B cell (primary cell): Measurements from ENCODE around the gene VEGFA. TPM values are rescaled to one million over a fixed set of nuclear protein-coding genes. Genes with fewer than 3 reads are reported as not detected.

Source experiments
- ATAC-seq: fragments of 200-7000 bp; cut with Tn5 transposase; one replicate; pipeline ENCODE4 v1.10.0; 2021; ENCODE audit warnings: low read depth, mild to moderate bottlenecking, moderate number of reproducible peaks, moderate library complexity
- CTCF ChIA-PET: fragments of 350-600 bp; sonication (Branson Sonifier 250); formaldehyde crosslinking; loops from one replicate; lab custom pipeline; 2021; ENCODE audit warnings: antibody characterized with exemption, inconsistent platforms; lab: Charles Lee
- POLR2A ChIA-PET: fragments of 350-600 bp; sonication (Branson Sonifier 250); formaldehyde crosslinking; loops from one replicate; lab custom pipeline; 2021; ENCODE audit warnings: antibody characterized with exemption; lab: Charles Lee
- DNase-seq: peaks from one replicate; pipeline ENCODE4 v3.0.0; 2013
- H2AFZ ChIP-seq: 2 replicates; pipeline ENCODE4 v1.6.1; 2012; ENCODE audit warnings: mild to moderate bottlenecking, low read depth, low read length; ENCODE audit not compliant: insufficient read depth, poor library complexity, severe bottlenecking
- H3K27ac ChIP-seq, 2 donors: 1 replicate in 1 of 2; 2 replicates in 1 of 2; pipeline ENCODE4 v1.5.1; 2012 to 2013; ENCODE audit warnings: low read length in 2 of 2, mild to moderate bottlenecking in 2 of 2, moderate library complexity in 1 of 2
- H3K27me3 ChIP-seq, 4 experiments: fragments of 200-600 bp in 1 of 4; sonication (generic) in 1 of 4; replicated peaks in 1 of 4; 1 replicate in 2 of 4; 2 replicates in 2 of 4; pipeline versions ENCODE4 v1.6.1 to v1.7.0; 2013 to 2016; ENCODE audit warnings: low read length in 3 of 4, mild to moderate bottlenecking in 2 of 4, mixed read lengths in 1 of 4, moderate library complexity in 1 of 4; ENCODE audit not compliant: insufficient read depth in 4 of 4, control insufficient read depth in 3 of 4; ENCODE audit errors: control extremely low read depth in 1 of 4
- H3K36me3 ChIP-seq, 2 experiments: replicated peaks in 1 of 2; 1 replicate in 1 of 2; 2 replicates in 1 of 2; pipeline versions ENCODE4 v1.6.1 to v1.7.1; 2013; ENCODE audit warnings: low read length in 1 of 2; ENCODE audit not compliant: insufficient read depth in 2 of 2, control insufficient read depth in 1 of 2; ENCODE audit errors: control extremely low read depth in 1 of 2, extremely low read depth in 1 of 2
- H3K4me1 ChIP-seq, 2 donors: fragments of 200-600 bp in 1 of 2; sonication (generic) in 1 of 2; 1 replicate in 1 of 2; 2 replicates in 1 of 2; pipeline versions ENCODE4 v1.5.1 to v1.6.1; 2013 to 2017; ENCODE audit warnings: low read length in 2 of 2; ENCODE audit not compliant: control insufficient read depth in 2 of 2, insufficient read depth in 2 of 2
- H3K4me2 ChIP-seq: replicated peaks from 2 replicates; pipeline ENCODE3; 2012; ENCODE audit warnings: mild to moderate bottlenecking, low read depth, low read length; ENCODE audit not compliant: poor library complexity, severe bottlenecking
- H3K4me3 ChIP-seq, 5 experiments: fragments of 200-600 bp in 1 of 5; sonication (generic) in 1 of 5; 1 replicate in 3 of 5; 2 replicates in 2 of 5; pipeline versions ENCODE4 v1.5.1 to v1.7.0; 2011 to 2016; ENCODE audit warnings: low read length in 4 of 5, mild to moderate bottlenecking in 4 of 5, low read depth in 2 of 5, control low read depth in 1 of 5, moderate library complexity in 1 of 5; ENCODE audit not compliant: insufficient read depth in 1 of 5; ENCODE audit errors: control extremely low read depth in 1 of 5, extremely low read depth in 1 of 5
- H3K79me2 ChIP-seq: fragments of 200-600 bp; sonication (generic); one replicate; pipeline ENCODE4 v1.6.0; 2016; ENCODE audit warnings: low read length; ENCODE audit not compliant: control insufficient read depth, insufficient read depth
- H3K9ac ChIP-seq: fragments of 200-600 bp; sonication (generic); 2 replicates; pipeline ENCODE4 v1.6.1; 2017; ENCODE audit warnings: mild to moderate bottlenecking, low read length, moderate library complexity
- H3K9me3 ChIP-seq, 3 donors: one replicate each; pipeline versions ENCODE4 v1.6.1 to v1.7.1; 2013; ENCODE audit warnings: low read length in 2 of 3; ENCODE audit not compliant: control insufficient read depth in 2 of 3, insufficient read depth in 1 of 3; ENCODE audit errors: control extremely low read depth in 1 of 3
- H4K20me1 ChIP-seq: 2 replicates; pipeline ENCODE4 v1.6.0; 2012; ENCODE audit warnings: mild to moderate bottlenecking, low read length; ENCODE audit not compliant: insufficient read depth, control insufficient read depth, poor library complexity, severe bottlenecking
- H3K27ac Mint-ChIP-seq: one replicate; pipeline ENCODE4 v1.8.0; 2021; ENCODE audit warnings: mixed read lengths
- H3K27me3 Mint-ChIP-seq: one replicate; pipeline ENCODE4 v1.8.0; 2021; ENCODE audit warnings: mixed read lengths
- H3K4me1 Mint-ChIP-seq: one replicate; pipeline ENCODE4 v1.8.0; 2021; ENCODE audit warnings: mixed read lengths
- H3K4me3 Mint-ChIP-seq: one replicate; pipeline ENCODE4 v1.8.0; 2021; ENCODE audit warnings: mixed read lengths
- H3K9me3 Mint-ChIP-seq: one replicate; pipeline ENCODE4 v1.8.0; 2022; ENCODE audit warnings: mixed read lengths; ENCODE audit not compliant: insufficient read depth
- CTCF ChIP-seq: fragments of 200-600 bp; IDR thresholded peaks from one replicate; pipeline ENCODE4 v1.8.0; 2022; ENCODE audit warnings: antibody characterized with exemption, mild to moderate bottlenecking
- EZH2 ChIP-seq: IDR thresholded peaks from 2 replicates; pipeline ENCODE4 v1.6.1; 2012; ENCODE audit warnings: borderline replicate concordance, low read depth, mild to moderate bottlenecking, moderate library complexity, low read length; ENCODE audit not compliant: insufficient read depth, poor library complexity, severe bottlenecking
- WGBS: methylation state at CpG from one replicate; pipeline ENCODE4 v1.1.5; 2013; ENCODE audit warnings: missing lambda C conversion rate; ENCODE audit not compliant: insufficient coverage; 5-methylcytosine and 5-hydroxymethylcytosine counted together
- intact Hi-C: fragments of 100-400 bp; cut with micrococcal nuclease; formaldehyde crosslinking; loops from one replicate; pipeline ENCODE4 v1.10.0; 2022
- polyA plus RNA-seq: library from polyadenylated mRNA; depleted of rRNA; stranded (reverse); fragments of >200 nt; gene quantifications from 2 replicates; pipeline ENCODE4 v1.2.3, GENCODE V29; 2012
- total RNA-seq, 2 donors: library from RNA; stranded (reverse); fragments of 120-200 nt in 1 of 2; gene quantifications; 1 replicate in 1 of 2; 2 replicates in 1 of 2; pipeline versions ENCODE4 v1.2.3 to v1.2.4, GENCODE V29; 2013 to 2022

The VEGFA gene
- total and polyA plus RNA-seq, 2 donors (not counting 1 experiment from before 2014, with no cell fraction given) = 3.9 to 6.4 TPM

- no peaks in the 10 kb centered on the region for H3K79me2 ChIP-seq
These were observed 15.9 kb downstream of the VEGFA start for GRCh38 chr6:43785904-43786303.

More at GRCh38 chr6:43785904-43786303, 15.9 kb downstream of the VEGFA start:
- Mint-ChIP-seq H3K4me1 (no peaks in the 10 kb centered on the region), H3K4me3 (no peak overlapping the region), H3K9me3 (no peaks in the 10 kb centered on the region), H3K27ac (no peak overlapping the region), H3K27me3 (peaks cover 4% of the 10 kb centered on the region)
- Histone ChIP-seq H3K4me3 (no peak overlapping the region), H3K9me3 (no peaks in the 10 kb centered on the region), H2AFZ (no peak overlapping the region), H3K9ac (no peak overlapping the region), H3K4me1 (no peaks in the 10 kb centered on the region), H3K27me3 (no peaks in the 10 kb centered on the region), H3K27ac (no peak overlapping the region), H3K4me2 (no peak overlapping the region), H3K36me3 (no peaks in the 10 kb centered on the region), H4K20me1 (no peaks in the 10 kb centered on the region)
- TF ChIP-seq CTCF (no peak), EZH2 (no peak)
- no peak for DNase-seq
- intact Hi-C loops = no loop called here
- WGBS = no CpG with 5 or more reads among the region's 3 CpGs
- ATAC-seq = no peak
- ChIA-PET POLR2A (no interaction called here), CTCF (interaction anchor here (0.9 to 1.0 kb wide), 2 partner anchors 9 to 11 kb away, joined by 3 to 4 read pairs; no protein-coding TSS in a partner anchor)
